Liver (tissue), 9 donors: Measurements from ENCODE around the gene PLPP6. TPM values are rescaled to one million over a fixed set of nuclear protein-coding genes. Genes with fewer than 3 reads are reported as not detected.

Experiments
- DNase-seq: peaks from one replicate; pipeline ENCODE4 v3.0.0-alpha.2; 2017; ENCODE audit warnings: low spot score
- H3K27ac ChIP-seq, 2 donors: one replicate each; pipeline ENCODE4 v1.7.0; 2013; ENCODE audit warnings: inconsistent platforms in 2 of 2, low read length in 2 of 2, control low read depth in 1 of 2, low read depth in 1 of 2, mild to moderate bottlenecking in 1 of 2
- H3K27me3 ChIP-seq, 4 donors: one replicate each; pipeline versions ENCODE4 v1.6.1 to v1.7.0; 2013; ENCODE audit warnings: low read length in 3 of 4, inconsistent platforms in 1 of 4, mild to moderate bottlenecking in 1 of 4, moderate library complexity in 1 of 4; ENCODE audit not compliant: control insufficient read depth in 4 of 4, insufficient read depth in 4 of 4
- H3K36me3 ChIP-seq, 4 donors: one replicate each; pipeline versions ENCODE4 v1.6.1 to v1.7.0; 2013; ENCODE audit warnings: low read length in 3 of 4, mild to moderate bottlenecking in 3 of 4, low read depth in 1 of 4, moderate library complexity in 1 of 4; ENCODE audit not compliant: control insufficient read depth in 4 of 4, insufficient read depth in 3 of 4
- H3K4me1 ChIP-seq, 4 donors: one replicate each; pipeline versions ENCODE4 v1.6.1 to v1.7.0; 2013; ENCODE audit warnings: low read length in 3 of 4, mild to moderate bottlenecking in 3 of 4, moderate library complexity in 1 of 4; ENCODE audit not compliant: control insufficient read depth in 4 of 4, insufficient read depth in 4 of 4
- H3K4me3 ChIP-seq, 3 donors: one replicate each; pipeline versions ENCODE4 v1.6.1 to v1.7.0; 2013; ENCODE audit warnings: low read length in 3 of 3, control low read depth in 1 of 3, low read depth in 1 of 3, mild to moderate bottlenecking in 1 of 3
- H3K9ac ChIP-seq, 2 donors: one replicate each; pipeline ENCODE4 v1.7.0; 2013; ENCODE audit warnings: low read length in 2 of 2, mild to moderate bottlenecking in 2 of 2, moderate library complexity in 2 of 2, control low read depth in 1 of 2, low read depth in 1 of 2
- H3K9me3 ChIP-seq, 4 donors: one replicate each; pipeline versions ENCODE4 v1.6.1 to v1.7.0; 2013; ENCODE audit warnings: low read length in 3 of 4; ENCODE audit not compliant: control insufficient read depth in 4 of 4
- EGR1 ChIP-seq, 2 donors: IDR thresholded peaks; 2 replicates each; pipeline ENCODE4 v1.6.1; 2016 to 2018; ENCODE audit warnings: antibody characterized with exemption in 2 of 2, low read depth in 2 of 2
- FOXA1 ChIP-seq: IDR thresholded peaks from 2 replicates; pipeline ENCODE4 v1.6.1; 2016; ENCODE audit warnings: antibody characterized with exemption
- FOXA2 ChIP-seq: IDR thresholded peaks from 2 replicates; pipeline ENCODE4 v1.6.1; 2016; ENCODE audit warnings: antibody characterized with exemption
- GABPA ChIP-seq, 2 donors: IDR thresholded peaks in 1 of 2; conservative IDR thresholded peaks in 1 of 2; 2 replicates each; pipeline ENCODE4 v1.6.1; 2016; ENCODE audit warnings: antibody characterized with exemption in 2 of 2, mild to moderate bottlenecking in 1 of 2, moderate library complexity in 1 of 2
- HNF4A ChIP-seq, 2 donors: conservative IDR thresholded peaks; 2 replicates each; pipeline ENCODE4 v1.6.1; 2016; ENCODE audit warnings: antibody characterized with exemption in 2 of 2, mild to moderate bottlenecking in 2 of 2
- HNF4G ChIP-seq: IDR thresholded peaks from 2 replicates; pipeline ENCODE4 v1.6.1; 2016; ENCODE audit warnings: antibody characterized with exemption
- JUND ChIP-seq, 2 donors: IDR thresholded peaks; 2 replicates each; pipeline ENCODE4 v1.6.1; 2016; ENCODE audit warnings: antibody characterized with exemption in 2 of 2
- NR2F2 ChIP-seq: IDR thresholded peaks from 2 replicates; pipeline ENCODE4 v1.6.1; 2016; ENCODE audit warnings: antibody characterized with exemption
- RAD21 ChIP-seq, 2 donors: IDR thresholded peaks; 2 replicates each; pipeline ENCODE4 v1.6.1; 2016; ENCODE audit warnings: antibody characterized with exemption in 2 of 2, mild to moderate bottlenecking in 2 of 2
- RXRA ChIP-seq, 2 donors: IDR thresholded peaks; 2 replicates each; pipeline ENCODE4 v1.6.1; 2017 to 2018; ENCODE audit warnings: antibody characterized with exemption in 2 of 2, mild to moderate bottlenecking in 1 of 2
- SP1 ChIP-seq: IDR thresholded peaks from 2 replicates; pipeline ENCODE4 v1.6.1; 2018; ENCODE audit warnings: antibody characterized with exemption, mild to moderate bottlenecking
- TAF1 ChIP-seq: conservative IDR thresholded peaks from 2 replicates; pipeline ENCODE4 v1.6.1; 2016; ENCODE audit warnings: antibody characterized with exemption, mild to moderate bottlenecking
- YY1 ChIP-seq: IDR thresholded peaks from 2 replicates; pipeline ENCODE4 v1.6.1; 2016; ENCODE audit warnings: antibody characterized with exemption, mild to moderate bottlenecking
- WGBS: extraction: QIAGEN DNeasy Blood & Tissue Kit; methylation state at CpG from one replicate; pipeline ENCODE4 v1.1.7; 2013; 5-methylcytosine and 5-hydroxymethylcytosine counted together
- polyA plus RNA-seq, 2 donors: library from polyadenylated mRNA; stranded (reverse) in 1 of 2; unstranded in 1 of 2; fragments of 200-250 nt in 1 of 2; fragments of >200 nt in 1 of 2; fragmentation: Nextera tagmentation in 1 of 2; extraction: Ambion mirVana in 1 of 2; gene quantifications; one replicate each; pipeline versions ENCODE4 v1.2.1 to v1.2.3, GENCODE V29; 2013 to 2015
- total RNA-seq, 2 donors: library from RNA; depleted of rRNA; stranded (reverse); fragments of >200 nt; gene quantifications; one replicate each; pipeline ENCODE4 v1.2.3, GENCODE V29; 2014
- TF ChIP-seq, protein P1 (sequence below): IDR thresholded peaks from 2 replicates; pipeline ENCODE4 v1.6.1; 2016; ENCODE audit warnings: antibody characterized with exemption
- TF ChIP-seq, protein P2 (sequence below): fragments of 150-350 bp; IDR thresholded peaks from 2 replicates; pipeline ENCODE4 v1.5.1; 2017; ENCODE audit warnings: improper control_type of control experiment, low read depth, low read length; ENCODE audit not compliant: missing input control
- TF ChIP-seq, protein P3 (sequence below): IDR thresholded peaks from 2 replicates; pipeline ENCODE4 v1.6.1; 2016; ENCODE audit warnings: antibody characterized with exemption
- TF ChIP-seq, protein P4 (sequence below): IDR thresholded peaks from 2 replicates; pipeline ENCODE4 v1.6.1; 2016; ENCODE audit warnings: antibody characterized with exemption
- TF ChIP-seq, protein P5 (sequence below): IDR thresholded peaks from 2 replicates; pipeline ENCODE4 v1.6.1; 2016; ENCODE audit warnings: antibody characterized with exemption, mild to moderate bottlenecking
- donor health status: healthy.
- donor health status: healthy.
- donor health status: healthy.
- donor health status: healthy.
- donor health status: healthy.

Gene PLPP6
- total and polyA plus RNA-seq, 4 donors: 9.5 to 11.8 (median 11.1) TPM

DNA sequence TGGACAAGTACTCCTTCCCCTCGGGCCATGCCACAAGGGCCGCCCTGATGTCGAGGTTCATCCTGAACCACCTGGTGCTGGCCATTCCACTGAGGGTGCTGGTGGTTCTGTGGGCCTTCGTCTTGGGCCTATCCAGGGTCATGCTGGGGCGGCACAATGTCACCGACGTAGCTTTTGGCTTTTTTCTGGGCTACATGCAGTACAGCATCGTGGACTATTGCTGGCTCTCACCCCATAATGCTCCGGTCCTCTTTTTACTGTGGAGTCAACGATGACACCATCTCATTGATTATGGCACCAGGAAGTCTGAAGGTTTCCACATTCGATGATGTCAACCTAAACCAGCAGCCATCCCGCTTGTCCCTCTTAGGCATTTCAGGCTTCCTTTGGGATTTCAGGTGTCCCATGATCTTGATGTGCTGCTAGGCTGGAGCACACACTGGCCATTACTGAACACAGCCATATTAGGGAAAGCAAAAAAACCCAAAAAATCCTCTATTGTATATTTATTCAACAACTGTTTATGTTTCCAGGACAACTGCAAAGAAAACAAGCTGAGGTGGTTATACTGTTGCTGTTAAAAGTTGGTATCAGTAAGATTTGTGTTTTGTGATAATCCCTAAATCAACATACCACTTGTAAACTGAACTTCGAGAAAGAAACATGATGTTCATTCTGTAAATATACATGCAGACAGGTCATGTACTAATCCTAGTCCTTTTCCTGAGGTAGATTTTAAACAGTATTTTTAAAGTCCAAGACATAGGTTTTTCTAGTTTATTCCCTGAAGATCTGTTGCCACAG, 1.1 kb downstream of the PLPP6 start:
- peak overlapping the region; percentile 83 to 95 for H3K9ac ChIP-seq
- TF ChIP-seq, protein P1, sequence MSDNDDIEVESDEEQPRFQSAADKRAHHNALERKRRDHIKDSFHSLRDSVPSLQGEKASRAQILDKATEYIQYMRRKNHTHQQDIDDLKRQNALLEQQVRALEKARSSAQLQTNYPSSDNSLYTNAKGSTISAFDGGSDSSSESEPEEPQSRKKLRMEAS: peak; percentile 62
- TF ChIP-seq FOXA2 (no peak), YY1 (peak; percentile 91), RXRA (IDR thresholded peaks at IDR 0.05) (no peak), JUND (IDR thresholded peaks at IDR 0.05) (peak; percentile 50 to 73), NR2F2 (no peak), HNF4A (conservative IDR thresholded peaks at IDR 0.05) (no peak), SP1 (peak; percentile 21), EGR1 (IDR thresholded peaks at IDR 0.05; ENCODE audit: low read depth in 2 of 2) (peak in 1 of 2 donors; percentile 41), RAD21 (IDR thresholded peaks at IDR 0.05) (peak in 1 of 2 donors; percentile 16), GABPA (IDR thresholded peaks at IDR 0.05 in 1 of 2, conservative IDR thresholded peaks at IDR 0.05 in 1 of 2) (peak in 1 of 2 donors; percentile 28), TAF1 (peak; percentile 37), FOXA1 (no peak), HNF4G (no peak)
- TF ChIP-seq, protein P2, sequence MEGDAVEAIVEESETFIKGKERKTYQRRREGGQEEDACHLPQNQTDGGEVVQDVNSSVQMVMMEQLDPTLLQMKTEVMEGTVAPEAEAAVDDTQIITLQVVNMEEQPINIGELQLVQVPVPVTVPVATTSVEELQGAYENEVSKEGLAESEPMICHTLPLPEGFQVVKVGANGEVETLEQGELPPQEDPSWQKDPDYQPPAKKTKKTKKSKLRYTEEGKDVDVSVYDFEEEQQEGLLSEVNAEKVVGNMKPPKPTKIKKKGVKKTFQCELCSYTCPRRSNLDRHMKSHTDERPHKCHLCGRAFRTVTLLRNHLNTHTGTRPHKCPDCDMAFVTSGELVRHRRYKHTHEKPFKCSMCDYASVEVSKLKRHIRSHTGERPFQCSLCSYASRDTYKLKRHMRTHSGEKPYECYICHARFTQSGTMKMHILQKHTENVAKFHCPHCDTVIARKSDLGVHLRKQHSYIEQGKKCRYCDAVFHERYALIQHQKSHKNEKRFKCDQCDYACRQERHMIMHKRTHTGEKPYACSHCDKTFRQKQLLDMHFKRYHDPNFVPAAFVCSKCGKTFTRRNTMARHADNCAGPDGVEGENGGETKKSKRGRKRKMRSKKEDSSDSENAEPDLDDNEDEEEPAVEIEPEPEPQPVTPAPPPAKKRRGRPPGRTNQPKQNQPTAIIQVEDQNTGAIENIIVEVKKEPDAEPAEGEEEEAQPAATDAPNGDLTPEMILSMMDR: no peak
- TF ChIP-seq, protein P3, sequence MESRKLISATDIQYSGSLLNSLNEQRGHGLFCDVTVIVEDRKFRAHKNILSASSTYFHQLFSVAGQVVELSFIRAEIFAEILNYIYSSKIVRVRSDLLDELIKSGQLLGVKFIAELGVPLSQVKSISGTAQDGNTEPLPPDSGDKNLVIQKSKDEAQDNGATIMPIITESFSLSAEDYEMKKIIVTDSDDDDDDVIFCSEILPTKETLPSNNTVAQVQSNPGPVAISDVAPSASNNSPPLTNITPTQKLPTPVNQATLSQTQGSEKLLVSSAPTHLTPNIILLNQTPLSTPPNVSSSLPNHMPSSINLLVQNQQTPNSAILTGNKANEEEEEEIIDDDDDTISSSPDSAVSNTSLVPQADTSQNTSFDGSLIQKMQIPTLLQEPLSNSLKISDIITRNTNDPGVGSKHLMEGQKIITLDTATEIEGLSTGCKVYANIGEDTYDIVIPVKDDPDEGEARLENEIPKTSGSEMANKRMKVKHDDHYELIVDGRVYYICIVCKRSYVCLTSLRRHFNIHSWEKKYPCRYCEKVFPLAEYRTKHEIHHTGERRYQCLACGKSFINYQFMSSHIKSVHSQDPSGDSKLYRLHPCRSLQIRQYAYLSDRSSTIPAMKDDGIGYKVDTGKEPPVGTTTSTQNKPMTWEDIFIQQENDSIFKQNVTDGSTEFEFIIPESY: no peak
- TF ChIP-seq, protein P4, sequence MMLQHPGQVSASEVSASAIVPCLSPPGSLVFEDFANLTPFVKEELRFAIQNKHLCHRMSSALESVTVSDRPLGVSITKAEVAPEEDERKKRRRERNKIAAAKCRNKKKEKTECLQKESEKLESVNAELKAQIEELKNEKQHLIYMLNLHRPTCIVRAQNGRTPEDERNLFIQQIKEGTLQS: peak; percentile 50
- TF ChIP-seq, protein P5, sequence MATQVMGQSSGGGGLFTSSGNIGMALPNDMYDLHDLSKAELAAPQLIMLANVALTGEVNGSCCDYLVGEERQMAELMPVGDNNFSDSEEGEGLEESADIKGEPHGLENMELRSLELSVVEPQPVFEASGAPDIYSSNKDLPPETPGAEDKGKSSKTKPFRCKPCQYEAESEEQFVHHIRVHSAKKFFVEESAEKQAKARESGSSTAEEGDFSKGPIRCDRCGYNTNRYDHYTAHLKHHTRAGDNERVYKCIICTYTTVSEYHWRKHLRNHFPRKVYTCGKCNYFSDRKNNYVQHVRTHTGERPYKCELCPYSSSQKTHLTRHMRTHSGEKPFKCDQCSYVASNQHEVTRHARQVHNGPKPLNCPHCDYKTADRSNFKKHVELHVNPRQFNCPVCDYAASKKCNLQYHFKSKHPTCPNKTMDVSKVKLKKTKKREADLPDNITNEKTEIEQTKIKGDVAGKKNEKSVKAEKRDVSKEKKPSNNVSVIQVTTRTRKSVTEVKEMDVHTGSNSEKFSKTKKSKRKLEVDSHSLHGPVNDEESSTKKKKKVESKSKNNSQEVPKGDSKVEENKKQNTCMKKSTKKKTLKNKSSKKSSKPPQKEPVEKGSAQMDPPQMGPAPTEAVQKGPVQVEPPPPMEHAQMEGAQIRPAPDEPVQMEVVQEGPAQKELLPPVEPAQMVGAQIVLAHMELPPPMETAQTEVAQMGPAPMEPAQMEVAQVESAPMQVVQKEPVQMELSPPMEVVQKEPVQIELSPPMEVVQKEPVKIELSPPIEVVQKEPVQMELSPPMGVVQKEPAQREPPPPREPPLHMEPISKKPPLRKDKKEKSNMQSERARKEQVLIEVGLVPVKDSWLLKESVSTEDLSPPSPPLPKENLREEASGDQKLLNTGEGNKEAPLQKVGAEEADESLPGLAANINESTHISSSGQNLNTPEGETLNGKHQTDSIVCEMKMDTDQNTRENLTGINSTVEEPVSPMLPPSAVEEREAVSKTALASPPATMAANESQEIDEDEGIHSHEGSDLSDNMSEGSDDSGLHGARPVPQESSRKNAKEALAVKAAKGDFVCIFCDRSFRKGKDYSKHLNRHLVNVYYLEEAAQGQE: peak; percentile 66
- H3K4me3 ChIP-seq: peak overlapping the region; percentile 73 to 95 (median 85)
- no peaks in the 10 kb centered on the region for H3K36me3 ChIP-seq
- no peak for DNase-seq
- H3K27ac ChIP-seq: peak overlapping the region; percentile 94 to 97
- peaks cover 4 to 33% (median 15%) of the 10 kb centered on the region in 4 donors for H3K4me1 ChIP-seq
- H3K9me3 ChIP-seq: no peaks in the 10 kb centered on the region
- no peaks in the 10 kb centered on the region for H3K27me3 ChIP-seq
- WGBS: 25% methylated on average over 13 of the region's 13 CpGs
